Mesendoderm (in vitro differentiated cells): ENCODE results near the gene MKKS.

ENCODE experiments used
- DNase-seq: peaks from one replicate; pipeline ENCODE4 v3.0.0; 2013
- H2AK5ac ChIP-seq: 2 replicates; pipeline ENCODE4 v1.6.1; 2013; ENCODE audit warnings: low read length, inconsistent platforms
- H2BK120ac ChIP-seq: 2 replicates; pipeline ENCODE4 v1.6.1; 2013; ENCODE audit warnings: low read depth, mild to moderate bottlenecking, low read length, moderate library complexity, mixed read lengths
- H2BK15ac ChIP-seq: replicated peaks from 2 replicates; pipeline ENCODE4 v1.6.1; 2013; ENCODE audit warnings: low read depth, mild to moderate bottlenecking, moderate library complexity
- H2BK5ac ChIP-seq: 2 replicates; pipeline ENCODE4 v1.6.1; 2013; ENCODE audit warnings: low read length, inconsistent platforms
- H3K18ac ChIP-seq: 2 replicates; pipeline ENCODE4 v1.6.1; 2013; ENCODE audit warnings: mild to moderate bottlenecking, low read length, mixed read lengths
- H3K23ac ChIP-seq: one replicate; pipeline ENCODE4 v1.6.1; 2013; ENCODE audit warnings: low read length
- H3K27ac ChIP-seq: 2 replicates; pipeline ENCODE4 v1.5.1; 2013; ENCODE audit warnings: low read depth, mild to moderate bottlenecking, inconsistent platforms, low read length, moderate library complexity
- H3K27me3 ChIP-seq: 2 replicates; pipeline ENCODE4 v1.6.1; 2013; ENCODE audit warnings: low read length, control low read depth, mild to moderate bottlenecking, inconsistent platforms; ENCODE audit not compliant: insufficient read depth, poor library complexity
- H3K36me3 ChIP-seq: 2 replicates; pipeline ENCODE4 v1.6.1; 2013; ENCODE audit warnings: low read length, inconsistent platforms; ENCODE audit not compliant: control insufficient read depth, insufficient read depth
- H3K4ac ChIP-seq: one replicate; pipeline ENCODE4 v1.6.1; 2013; ENCODE audit warnings: low read depth, mild to moderate bottlenecking, low read length, moderate library complexity
- H3K4me1 ChIP-seq: 2 replicates; pipeline ENCODE4 v1.6.1; 2013; ENCODE audit warnings: low read depth, low read length, inconsistent platforms; ENCODE audit not compliant: control insufficient read depth
- H3K4me2 ChIP-seq: 2 replicates; pipeline ENCODE4 v1.6.1; 2013; ENCODE audit warnings: low read length
- H3K4me3 ChIP-seq: 2 replicates; pipeline ENCODE4 v1.5.1; 2013; ENCODE audit warnings: mild to moderate bottlenecking, low read length
- H3K56ac ChIP-seq: one replicate; pipeline ENCODE4 v1.6.1; 2013; ENCODE audit warnings: low read length
- H3K79me1 ChIP-seq: 2 replicates; pipeline ENCODE4 v1.6.1; 2013; ENCODE audit warnings: low read length, inconsistent platforms
- H3K79me2 ChIP-seq: 2 replicates; pipeline ENCODE4 v1.6.1; 2013; ENCODE audit warnings: mild to moderate bottlenecking, low read length; ENCODE audit not compliant: control insufficient read depth, insufficient read depth
- H3K9ac ChIP-seq: 2 replicates; pipeline ENCODE4 v1.6.1; 2013; ENCODE audit warnings: low read length, inconsistent platforms
- H4K5ac ChIP-seq: one replicate; pipeline ENCODE4 v1.6.1; 2013; ENCODE audit warnings: low read length
- H4K8ac ChIP-seq: one replicate; pipeline ENCODE4 v1.6.1; 2013; ENCODE audit warnings: low read depth, mild to moderate bottlenecking, control low read depth, low read length, moderate library complexity
- WGBS: extraction: QIAGEN DNeasy Blood & Tissue Kit; methylation state at CpG from one replicate; pipeline ENCODE4 v1.1.7; 2013; ENCODE audit warnings: low lambda C conversion rate, missing lambda C conversion rate; ENCODE audit not compliant: insufficient coverage; ENCODE audit errors: extremely low coverage; 5-methylcytosine and 5-hydroxymethylcytosine counted together

Gene MKKS

GRCh38 chr20:10366898-10367692 lies 66.9 kb downstream of the MKKS start:
- H2AK5ac ChIP-seq: no peak overlapping the region
- H3K9ac ChIP-seq: no peak overlapping the region
- H3K4me1 ChIP-seq: no peaks in the 10 kb centered on the region
- no peak overlapping the region for H3K56ac ChIP-seq
- H2BK120ac ChIP-seq: no peak overlapping the region
- no peak overlapping the region for H2BK15ac ChIP-seq
- no peak overlapping the region for H3K23ac ChIP-seq
- no peaks in the 10 kb centered on the region for H3K79me1 ChIP-seq
- no peak overlapping the region for H3K4me2 ChIP-seq
- no peak for DNase-seq
- H4K8ac ChIP-seq: no peak overlapping the region
- no peaks in the 10 kb centered on the region for H3K79me2 ChIP-seq
- no CpG with 5 or more reads among the region's 4 CpGs for WGBS
- no peak overlapping the region for H3K4ac ChIP-seq
- no peaks in the 10 kb centered on the region for H3K27me3 ChIP-seq
- no peak overlapping the region for H3K4me3 ChIP-seq
- H3K27ac ChIP-seq: no peak overlapping the region
- H3K36me3 ChIP-seq: no peaks in the 10 kb centered on the region
- H2BK5ac ChIP-seq: no peak overlapping the region
- H3K18ac ChIP-seq: no peak overlapping the region
- H4K5ac ChIP-seq: no peak overlapping the region

- no peaks in the 10 kb centered on the region for H3K4me1 ChIP-seq
- H3K27me3 ChIP-seq: no peaks in the 10 kb centered on the region
- H2AK5ac ChIP-seq: no peak overlapping the region
- no peak overlapping the region for H2BK15ac ChIP-seq
- H3K9ac ChIP-seq: no peak overlapping the region
- H4K8ac ChIP-seq: no peak overlapping the region
- H4K5ac ChIP-seq: no peak overlapping the region
- H3K4me3 ChIP-seq: no peak overlapping the region
- no peak overlapping the region for H3K4ac ChIP-seq
- H3K79me1 ChIP-seq: no peaks in the 10 kb centered on the region
- H3K23ac ChIP-seq: no peak overlapping the region
- H2BK5ac ChIP-seq: no peak overlapping the region
- H3K56ac ChIP-seq: no peak overlapping the region
- no peaks in the 10 kb centered on the region for H3K79me2 ChIP-seq
- no peak overlapping the region for H3K27ac ChIP-seq
- H3K36me3 ChIP-seq: no peaks in the 10 kb centered on the region
- no CpG with 5 or more reads among the region's 1 CpG for WGBS
- no peak overlapping the region for H3K18ac ChIP-seq
- no peak for DNase-seq
- H3K4me2 ChIP-seq: no peak overlapping the region
- H2BK120ac ChIP-seq: no peak overlapping the region
These were observed 71.3 kb downstream of the MKKS start for GRCh38 chr20:10362674-10363073.

- no peak overlapping the region for H3K18ac ChIP-seq
- no peaks in the 10 kb centered on the region for H3K27me3 ChIP-seq
- no peak overlapping the region for H2BK120ac ChIP-seq
- no peaks in the 10 kb centered on the region for H3K36me3 ChIP-seq
- no peak overlapping the region for H3K4ac ChIP-seq
- no peak overlapping the region for H3K23ac ChIP-seq
- no peak overlapping the region for H2BK15ac ChIP-seq
- H3K4me3 ChIP-seq: no peak overlapping the region
- WGBS: no CpG with 5 or more reads among the region's 1 CpG
- H2BK5ac ChIP-seq: no peak overlapping the region
- H3K4me1 ChIP-seq: no peaks in the 10 kb centered on the region
- H3K27ac ChIP-seq: no peak overlapping the region
- no peak overlapping the region for H3K56ac ChIP-seq
- H4K5ac ChIP-seq: no peak overlapping the region
- no peak overlapping the region for H3K9ac ChIP-seq
- H3K79me1 ChIP-seq: no peaks in the 10 kb centered on the region
- no peak overlapping the region for H4K8ac ChIP-seq
- H3K4me2 ChIP-seq: no peak overlapping the region
- no peak overlapping the region for H2AK5ac ChIP-seq
- no peaks in the 10 kb centered on the region for H3K79me2 ChIP-seq
- no peak for DNase-seq
These were observed 73.1 kb downstream of the MKKS start for GRCh38 chr20:10360878-10361277.

- Histone ChIP-seq H3K56ac (no peak overlapping the region), H3K18ac (no peak overlapping the region), H3K27me3 (no peaks in the 10 kb centered on the region), H4K8ac (no peak overlapping the region), H3K4ac (no peak overlapping the region), H3K36me3 (no peaks in the 10 kb centered on the region), H2BK120ac (no peak overlapping the region), H3K4me3 (no peak overlapping the region), H2BK5ac (no peak overlapping the region), H3K4me1 (no peaks in the 10 kb centered on the region), H2BK15ac (no peak overlapping the region), H2AK5ac (no peak overlapping the region), H3K79me1 (no peaks in the 10 kb centered on the region), H3K27ac (no peak overlapping the region), H4K5ac (no peak overlapping the region), H3K79me2 (no peaks in the 10 kb centered on the region), H3K4me2 (no peak overlapping the region), H3K23ac (no peak overlapping the region), H3K9ac (no peak overlapping the region)
- no peak for DNase-seq
- WGBS: no CpG with 5 or more reads among the region's 2 CpGs
These were observed 74.4 kb downstream of the MKKS start for GRCh38 chr20:10359621-10360040.

GRCh38 chr20:10357974-10358373 lies 76.0 kb downstream of the MKKS start:
- no peak overlapping the region for H4K8ac ChIP-seq
- no peak overlapping the region for H3K9ac ChIP-seq
- no peak overlapping the region for H2BK120ac ChIP-seq
- H4K5ac ChIP-seq: no peak overlapping the region
- peak; percentile 18 for DNase-seq
- H2BK5ac ChIP-seq: no peak overlapping the region
- no peak overlapping the region for H3K4me3 ChIP-seq
- no peak overlapping the region for H3K4ac ChIP-seq
- H3K56ac ChIP-seq: no peak overlapping the region
- H3K36me3 ChIP-seq: no peaks in the 10 kb centered on the region
- H3K4me2 ChIP-seq: no peak overlapping the region
- H3K27ac ChIP-seq: no peak overlapping the region
- H2BK15ac ChIP-seq: no peak overlapping the region
- no peaks in the 10 kb centered on the region for H3K27me3 ChIP-seq
- H2AK5ac ChIP-seq: no peak overlapping the region
- peaks cover 2% of the 10 kb centered on the region for H3K4me1 ChIP-seq
- H3K79me1 ChIP-seq: no peaks in the 10 kb centered on the region
- no peaks in the 10 kb centered on the region for H3K79me2 ChIP-seq
- no peak overlapping the region for H3K23ac ChIP-seq
- H3K18ac ChIP-seq: no peak overlapping the region
